GM19035 (cell line): ENCODE data around the gene PCDHGB7.
A peak's percentile ranks its signal among the peaks of the same experiment; 100 is the strongest.
"Not testable (repeated sequence)": the region's sequence is repeated elsewhere in the genome, so short reads cannot be mapped to it uniquely, and the experiment has no call there.

ENCODE experiments used
- ATAC-seq: cut with Tn5 transposase; IDR thresholded peaks from one replicate; pipeline ENCODE4 v1.9.1; 2021; ENCODE audit not compliant: unreplicated experiment

Gene PCDHGB7

GRCh38 chr5:141394401-141395187 is 22.9 kb upstream of the PCDHGB7 start:
- not testable (repeated sequence) for ATAC-seq

GRCh38 chr5:141397756-141398551 is 19.5 kb upstream of the PCDHGB7 start, which contains the start of gene PCDHGB5:
PCDHGB5 (plus strand) TSS chr5:141397947; CDS start chr5:141398128, 181 bp downstream.
- peak; percentile 97 for ATAC-seq

DNA sequence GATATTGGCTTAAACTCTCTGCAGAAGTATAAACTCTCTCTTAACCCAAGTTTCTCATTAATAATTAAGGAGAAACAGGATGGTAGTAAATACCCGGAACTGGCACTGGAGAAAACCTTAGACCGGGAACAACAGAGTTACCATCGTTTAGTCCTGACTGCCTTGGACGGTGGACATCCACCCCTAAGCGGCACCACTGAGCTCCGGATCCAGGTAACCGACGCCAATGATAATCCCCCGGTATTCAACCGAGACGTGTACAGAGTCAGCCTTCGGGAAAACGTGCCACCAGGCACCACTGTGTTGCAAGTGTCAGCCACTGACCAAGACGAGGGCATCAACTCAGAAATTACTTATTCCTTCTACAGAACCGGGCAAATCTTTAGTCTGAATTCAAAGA is 18.9 kb upstream of the PCDHGB7 start:
- ATAC-seq: no peak

DNA sequence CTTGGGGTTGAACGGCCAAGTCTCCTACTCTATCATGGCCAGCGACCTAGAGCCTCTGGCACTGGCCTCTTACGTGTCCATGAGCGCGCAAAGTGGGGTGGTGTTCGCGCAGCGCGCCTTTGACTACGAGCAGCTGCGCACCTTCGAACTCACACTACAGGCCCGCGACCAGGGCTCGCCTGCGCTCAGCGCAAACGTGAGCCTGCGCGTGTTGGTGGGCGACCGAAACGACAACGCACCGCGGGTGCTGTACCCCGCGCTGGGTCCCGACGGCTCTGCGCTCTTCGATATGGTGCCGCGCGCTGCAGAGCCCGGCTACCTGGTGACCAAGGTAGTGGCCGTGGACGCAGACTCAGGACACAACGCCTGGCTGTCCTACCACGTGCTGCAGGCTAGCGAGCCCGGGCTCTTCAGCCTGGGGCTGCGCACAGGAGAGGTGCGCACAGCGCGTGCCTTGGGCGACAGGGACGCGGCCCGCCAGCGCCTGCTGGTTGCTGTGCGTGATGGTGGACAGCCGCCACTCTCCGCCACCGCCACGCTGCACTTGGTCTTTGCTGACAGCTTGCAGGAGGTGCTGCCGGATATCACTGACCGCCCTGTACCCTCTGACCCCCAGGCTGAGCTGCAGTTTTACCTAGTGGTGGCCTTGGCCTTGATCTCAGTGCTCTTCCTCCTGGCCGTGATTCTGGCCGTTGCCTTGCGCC is 17.8 kb upstream of the PCDHGB7 start:
- ATAC-seq: no peak

DNA sequence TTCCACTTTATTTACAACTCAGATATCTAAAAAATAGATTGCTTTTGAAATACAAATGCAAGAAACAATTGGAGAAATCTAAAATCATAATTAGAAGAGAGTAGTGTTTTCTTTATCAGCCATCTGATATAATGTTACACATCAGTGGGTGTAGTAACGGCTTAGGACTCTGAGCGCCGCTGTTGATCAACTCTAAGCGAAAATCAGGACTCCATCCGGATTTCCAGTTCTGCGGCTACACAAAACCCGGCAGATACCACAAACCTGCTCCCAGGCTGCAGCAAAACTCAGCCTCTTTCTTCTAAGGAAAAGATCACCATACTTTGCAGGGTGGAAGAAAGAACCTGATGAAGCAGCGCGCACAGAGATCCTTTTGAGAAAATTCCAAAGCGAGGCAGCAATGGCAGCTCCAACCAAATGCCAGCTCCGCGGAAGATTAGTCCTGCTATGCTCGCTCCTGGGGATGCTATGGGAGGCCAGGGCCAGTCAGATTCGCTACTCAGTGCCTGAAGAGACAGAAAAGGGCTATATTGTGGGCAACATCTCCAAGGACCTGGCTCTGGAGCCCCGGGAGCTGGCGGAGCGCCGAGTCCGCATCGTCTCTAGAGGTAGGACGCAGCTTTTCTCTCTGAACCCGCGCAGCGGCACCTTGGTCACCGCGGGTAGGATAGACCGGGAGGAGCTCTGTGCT is 14.8 kb upstream of the PCDHGB7 start, which contains the start of gene PCDHGA9:
PCDHGA9 (plus strand) TSS at position 226 of the 691 bp plus-strand sequence; CDS start at position 401, 175 bp downstream.
- ATAC-seq: no peak

DNA sequence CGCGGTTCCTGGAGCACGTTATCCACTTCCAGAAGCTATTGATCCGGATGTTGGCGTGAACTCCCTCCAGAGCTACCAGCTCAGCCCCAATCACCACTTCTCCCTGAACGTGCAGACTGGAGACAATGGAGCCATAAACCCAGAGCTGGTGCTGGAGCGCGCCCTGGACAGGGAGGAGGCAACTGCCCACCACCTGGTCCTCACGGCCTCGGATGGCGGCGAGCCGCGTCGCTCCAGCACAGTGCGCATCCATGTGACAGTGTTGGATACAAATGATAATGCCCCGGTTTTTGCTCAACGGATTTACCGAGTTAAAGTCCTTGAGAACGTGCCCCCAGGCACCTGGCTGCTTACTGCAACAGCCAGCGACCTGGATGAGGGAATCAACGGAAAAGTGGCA is 14.1 kb upstream of the PCDHGB7 start:
- no peak for ATAC-seq

DNA sequence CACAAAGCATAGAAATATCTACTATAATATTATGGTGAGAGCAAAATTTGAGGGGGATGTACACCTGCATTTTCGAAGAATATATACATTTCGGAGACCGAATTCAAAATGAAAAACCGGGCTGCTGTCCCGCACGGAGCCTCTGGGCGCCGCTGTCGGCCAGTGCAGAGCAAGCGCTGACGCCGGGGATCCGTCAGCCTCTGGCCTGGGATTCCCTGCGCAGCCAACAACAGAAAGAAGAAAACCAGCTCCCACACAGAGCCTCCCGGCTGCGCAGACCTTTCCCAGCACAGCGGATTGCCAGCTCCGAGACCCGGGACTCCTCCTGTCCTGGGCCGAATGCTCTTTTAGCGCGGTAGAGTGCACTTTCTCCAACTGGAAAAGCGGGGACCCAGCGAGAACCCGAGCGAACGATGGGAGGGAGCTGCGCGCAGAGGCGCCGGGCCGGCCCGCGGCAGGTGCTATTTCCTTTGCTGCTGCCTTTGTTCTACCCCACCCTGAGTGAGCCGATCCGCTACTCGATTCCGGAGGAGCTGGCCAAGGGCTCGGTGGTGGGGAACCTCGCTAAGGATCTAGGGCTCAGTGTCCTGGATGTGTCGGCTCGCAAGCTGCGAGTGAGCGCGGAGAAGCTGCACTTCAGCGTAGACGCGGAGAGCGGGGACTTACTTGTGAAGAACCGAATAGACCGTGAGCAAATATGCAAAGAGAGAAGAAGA is 9.5 kb upstream of the PCDHGB7 start, which contains the start of gene PCDHGB6:
PCDHGB6 (plus strand) TSS at position 232 of the 716 bp plus-strand sequence; CDS start at position 414, 182 bp downstream.
- ATAC-seq: not testable (repeated sequence)

DNA sequence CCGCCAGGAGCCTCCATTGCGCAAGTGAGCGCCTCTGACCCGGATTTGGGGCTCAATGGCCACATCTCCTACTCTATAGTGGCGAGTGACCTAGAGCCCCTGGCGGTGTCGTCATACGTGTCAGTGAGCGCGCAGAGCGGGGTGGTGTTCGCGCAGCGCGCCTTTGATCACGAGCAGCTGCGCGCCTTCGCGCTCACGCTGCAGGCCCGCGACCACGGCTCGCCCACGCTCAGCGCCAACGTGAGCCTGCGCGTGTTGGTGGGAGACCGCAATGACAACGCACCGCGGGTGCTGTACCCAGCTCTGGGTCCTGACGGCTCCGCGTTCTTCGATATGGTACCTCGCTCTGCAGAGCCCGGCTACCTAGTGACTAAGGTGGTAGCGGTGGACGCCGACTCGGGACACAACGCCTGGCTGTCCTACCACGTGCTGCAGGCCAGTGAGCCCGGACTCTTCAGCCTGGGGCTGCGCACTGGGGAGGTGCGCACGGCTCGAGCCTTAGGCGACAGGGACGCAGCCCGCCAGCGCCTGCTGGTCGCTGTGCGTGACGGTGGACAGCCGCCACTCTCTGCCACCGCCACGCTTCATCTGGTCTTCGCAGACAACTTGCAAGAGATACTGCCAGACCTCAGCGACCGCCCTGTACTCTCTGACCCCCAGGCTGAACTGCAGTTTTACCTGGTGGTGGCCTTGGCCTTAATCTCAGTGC is 7.7 kb upstream of the PCDHGB7 start:
- no peak for ATAC-seq

DNA sequence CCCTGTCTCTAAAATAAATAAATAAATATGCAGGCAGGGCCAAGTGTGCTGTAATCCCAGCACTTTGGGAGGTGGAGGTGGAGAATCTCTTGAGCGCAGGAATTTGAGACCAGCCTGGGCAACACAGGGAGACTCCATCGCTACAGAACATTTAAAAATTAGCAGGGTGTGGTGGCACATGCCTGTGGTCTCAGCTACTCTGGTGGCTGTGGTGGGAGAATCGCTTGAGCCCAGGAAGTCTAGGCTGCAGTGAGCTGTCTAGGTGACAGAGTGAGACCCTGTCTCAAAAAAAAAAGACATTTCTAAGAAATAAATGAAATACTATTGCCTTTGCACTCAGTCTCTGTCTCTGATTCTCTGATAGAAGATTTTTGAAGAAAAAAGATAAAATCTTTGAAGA is 5.9 kb upstream of the PCDHGB7 start:
- ATAC-seq: no peak

DNA sequence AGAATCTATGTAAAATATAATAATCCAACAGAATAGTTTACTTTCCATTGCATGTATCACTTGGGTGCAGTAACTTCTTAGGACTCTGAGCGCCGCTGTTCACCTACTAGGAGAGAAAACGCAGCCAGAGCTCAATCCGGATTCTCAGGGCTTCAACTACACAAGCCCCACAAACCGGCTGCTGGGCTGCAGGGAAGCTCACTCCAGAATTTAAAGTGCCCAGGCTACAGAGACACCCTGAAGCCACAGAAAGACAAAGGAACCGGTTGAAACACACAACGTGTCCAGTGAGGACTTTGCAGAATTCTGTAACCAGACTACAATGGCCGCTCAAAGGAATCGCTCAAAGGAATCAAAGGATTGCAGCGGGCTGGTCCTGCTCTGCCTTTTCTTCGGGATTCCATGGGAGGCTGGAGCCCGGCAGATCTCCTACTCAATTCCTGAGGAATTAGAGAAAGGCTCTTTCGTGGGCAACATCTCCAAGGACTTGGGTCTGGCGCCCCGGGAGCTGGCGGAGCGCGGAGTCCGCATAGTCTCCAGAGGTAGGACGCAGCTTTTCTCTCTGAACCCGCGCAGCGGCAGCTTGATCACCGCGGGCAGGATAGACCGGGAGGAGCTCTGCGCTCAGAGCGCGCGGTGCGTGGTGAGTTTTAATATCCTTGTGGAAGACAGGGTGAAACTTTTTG is 4.5 kb upstream of the PCDHGB7 start, which contains the start of gene PCDHGA10:
PCDHGA10 (plus strand) TSS at position 134 of the 686 bp plus-strand sequence; CDS start at position 323, 189 bp downstream.
- ATAC-seq: peak; percentile 77

GRCh38 chr5:141413540-141414069 is 3.9 kb upstream of the PCDHGB7 start:
- ATAC-seq: no peak

DNA sequence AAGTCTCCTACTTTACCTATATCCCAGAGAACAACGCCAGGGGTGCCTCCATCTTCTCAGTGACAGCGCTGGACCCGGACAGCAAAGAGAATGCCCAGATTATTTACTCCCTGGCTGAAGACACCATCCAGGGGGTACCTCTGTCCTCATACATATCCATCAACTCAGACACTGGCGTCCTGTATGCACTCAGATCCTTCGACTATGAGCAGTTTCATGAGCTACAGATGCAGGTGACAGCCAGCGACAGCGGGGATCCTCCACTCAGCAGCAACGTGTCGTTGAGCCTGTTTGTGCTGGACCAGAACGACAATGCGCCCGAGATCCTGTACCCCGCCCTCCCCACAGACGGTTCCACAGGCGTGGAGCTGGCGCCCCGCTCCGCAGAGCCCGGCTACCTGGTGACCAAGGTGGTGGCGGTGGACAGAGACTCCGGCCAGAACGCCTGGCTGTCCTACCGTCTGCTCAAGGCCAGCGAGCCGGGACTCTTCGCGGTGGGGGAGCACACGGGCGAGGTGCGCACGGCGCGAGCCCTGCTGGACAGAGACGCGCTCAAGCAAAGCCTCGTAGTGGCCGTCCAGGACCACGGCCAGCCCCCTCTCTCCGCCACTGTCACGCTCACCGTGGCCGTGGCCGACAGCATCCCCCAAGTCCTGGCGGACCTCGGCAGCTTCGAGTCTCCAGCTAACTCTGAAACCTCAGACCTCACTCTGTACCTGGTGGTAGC is 2.8 kb upstream of the PCDHGB7 start:
- not testable (repeated sequence) for ATAC-seq

GRCh38 chr5:141415275-141415618 is 2.2 kb upstream of the PCDHGB7 start:
- not testable (repeated sequence) for ATAC-seq

DNA sequence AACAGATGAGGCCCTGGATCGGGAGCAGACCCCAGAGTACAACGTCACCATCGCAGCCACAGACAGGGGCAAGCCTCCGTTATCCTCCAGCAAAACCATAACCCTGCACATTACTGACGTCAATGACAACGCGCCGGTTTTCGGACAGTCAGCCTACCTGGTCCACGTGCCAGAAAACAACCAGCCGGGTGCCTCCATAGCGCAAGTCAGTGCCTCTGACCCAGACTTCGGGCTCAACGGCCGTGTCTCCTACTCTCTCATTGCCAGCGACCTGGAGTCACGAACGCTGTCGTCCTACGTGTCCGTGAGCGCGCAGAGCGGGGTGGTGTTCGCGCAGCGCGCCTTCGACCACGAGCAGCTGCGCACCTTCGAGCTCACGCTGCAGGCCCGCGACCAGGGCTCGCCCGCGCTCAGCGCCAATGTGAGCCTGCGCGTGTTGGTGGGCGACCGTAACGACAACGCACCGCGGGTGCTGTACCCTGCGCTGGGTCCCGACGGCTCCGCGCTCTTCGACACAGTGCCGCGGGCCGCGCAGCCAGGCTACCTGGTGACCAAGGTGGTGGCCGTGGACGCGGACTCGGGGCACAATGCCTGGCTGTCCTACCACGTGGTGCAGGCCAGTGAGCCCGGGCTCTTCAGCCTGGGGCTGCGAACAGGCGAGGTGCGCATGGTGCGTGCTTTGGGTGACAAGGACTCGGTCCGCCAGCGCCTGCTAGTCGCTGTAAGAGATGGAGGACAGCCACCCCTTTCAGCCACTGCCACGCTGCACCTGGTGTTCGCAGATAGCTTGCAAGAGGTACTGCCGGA is 1.8 kb downstream of the PCDHGB7 start:
- ATAC-seq: no peak

- no peak for ATAC-seq
These were observed 3.5 kb downstream of the PCDHGB7 start, which contains the start of gene PCDHGA11 for GRCh38 chr5:141420855-141421488. PCDHGA11 (plus strand) TSS chr5:141421051; CDS start chr5:141421228, 177 bp downstream.

- no peak for ATAC-seq
These were observed 4.0 kb downstream of the PCDHGB7 start for GRCh38 chr5:141421489-141421855.
